ENCODE measurements around the gene OCA2.

The OCA2 gene

GRCh38 chr15:28075573-28075972 is 23.5 kb downstream of the OCA2 start:
- DNase-seq = no peak

DNA sequence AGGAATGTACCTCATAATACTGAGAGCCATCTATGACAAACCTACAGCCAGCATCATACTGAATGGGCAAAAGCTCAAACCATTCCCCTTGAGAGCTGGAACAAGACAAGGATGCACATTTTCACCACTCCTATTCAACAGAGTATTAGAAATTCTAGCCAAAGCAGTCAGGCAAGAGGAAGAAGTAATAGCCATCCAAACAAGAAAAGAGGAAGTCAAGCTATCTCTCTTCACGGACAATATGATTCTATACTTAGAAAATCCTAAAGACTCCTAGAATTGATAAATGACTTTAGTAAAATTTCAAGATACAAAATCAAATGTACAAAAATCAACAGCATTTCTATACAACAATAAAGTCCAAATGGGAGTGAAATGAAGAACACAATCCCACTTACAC is 30.2 kb downstream of the OCA2 start:
- no peak for DNase-seq

- no peak for DNase-seq
Observed at GRCh38 chr15:28066231-28066630, 32.9 kb downstream of the OCA2 start.

- no peak for DNase-seq
Observed at GRCh38 chr15:28060005-28060404, 39.1 kb downstream of the OCA2 start.

DNA sequence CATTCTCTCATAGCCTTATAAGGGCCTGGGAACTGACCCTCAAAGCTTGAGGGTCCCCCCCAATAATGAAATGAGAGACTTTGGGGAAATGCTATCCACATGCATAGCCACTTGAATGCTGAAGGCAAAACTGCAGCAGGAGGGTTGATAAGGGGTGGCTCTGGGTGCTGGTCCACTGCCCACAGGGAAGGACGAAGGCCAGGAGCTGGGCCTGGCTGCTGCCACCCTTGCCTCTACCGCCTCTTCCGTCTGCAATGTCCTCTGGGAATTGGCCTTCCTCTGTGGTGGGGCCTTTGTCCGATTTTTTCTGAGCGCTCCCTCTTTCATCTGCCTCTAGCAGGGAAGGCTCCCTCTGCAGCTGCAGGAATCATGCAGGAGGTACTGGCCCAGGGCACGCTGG is 41.0 kb downstream of the OCA2 start:
- DNase-seq = no peak

GRCh38 chr15:28051955-28052633 is 47.0 kb downstream of the OCA2 start:
- no peak for DNase-seq

DNA sequence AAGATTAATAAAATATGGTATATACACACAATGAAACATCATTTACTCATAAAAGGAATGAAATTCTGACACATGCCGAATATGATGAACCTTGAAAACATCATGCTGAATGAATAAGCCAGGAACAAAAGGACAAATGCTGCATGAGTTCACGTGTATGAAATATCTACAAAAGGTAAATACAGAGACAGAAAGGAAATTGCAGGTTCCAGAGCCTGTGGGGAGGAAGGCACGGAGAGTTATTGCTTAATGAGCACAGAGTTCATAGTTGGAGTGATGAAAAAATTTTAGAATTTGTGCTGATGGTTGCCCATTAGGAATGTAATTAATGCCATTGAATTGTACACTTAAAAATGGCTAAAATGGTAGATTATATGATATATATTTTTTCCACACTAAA is 49.5 kb downstream of the OCA2 start:
- no peak for DNase-seq

DNA sequence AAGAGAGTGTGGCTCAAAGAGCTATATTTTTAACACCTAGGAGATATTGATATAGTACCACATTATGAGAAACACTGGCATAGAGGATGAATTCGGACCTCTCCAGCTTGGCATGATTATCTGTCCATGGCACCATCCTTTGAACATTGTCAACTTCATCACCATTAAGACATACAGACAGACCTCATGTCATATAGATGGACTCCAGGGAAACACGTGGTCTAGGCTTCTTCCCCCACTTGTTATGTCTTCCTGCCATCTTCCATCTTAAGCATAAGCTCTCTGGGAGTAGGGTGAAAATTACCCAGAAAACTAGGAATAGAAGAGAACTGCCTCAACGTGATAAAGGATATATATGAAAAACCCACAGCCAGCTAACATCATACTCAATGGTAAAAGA is 51.8 kb downstream of the OCA2 start:
- DNase-seq = no peak

DNA sequence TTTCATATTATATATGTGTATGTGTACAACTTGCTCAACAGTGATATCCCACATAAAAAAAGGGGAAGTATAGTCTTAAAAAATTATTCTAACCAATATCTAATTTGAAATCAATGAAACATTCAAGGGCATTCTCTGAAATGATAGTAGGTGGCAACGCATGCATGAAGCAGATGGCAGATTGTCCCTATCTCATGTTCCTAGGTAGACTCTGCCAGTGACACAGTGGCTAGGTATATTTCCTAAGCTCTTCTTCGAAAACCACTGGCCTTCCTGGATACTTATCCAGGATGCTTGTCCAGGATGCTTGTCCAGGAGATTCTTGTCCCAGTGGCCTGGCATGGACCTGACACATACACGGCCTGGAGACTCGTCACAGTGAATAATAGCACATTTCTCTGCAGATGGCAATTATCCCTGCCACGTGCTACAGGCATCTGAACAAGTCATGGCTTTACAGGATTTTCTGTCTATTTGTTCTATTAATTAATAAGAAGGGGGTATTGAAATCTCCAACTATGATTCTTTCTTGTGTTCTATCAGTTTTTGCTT is 54.9 kb downstream of the OCA2 start:
- DNase-seq = no peak

DNA sequence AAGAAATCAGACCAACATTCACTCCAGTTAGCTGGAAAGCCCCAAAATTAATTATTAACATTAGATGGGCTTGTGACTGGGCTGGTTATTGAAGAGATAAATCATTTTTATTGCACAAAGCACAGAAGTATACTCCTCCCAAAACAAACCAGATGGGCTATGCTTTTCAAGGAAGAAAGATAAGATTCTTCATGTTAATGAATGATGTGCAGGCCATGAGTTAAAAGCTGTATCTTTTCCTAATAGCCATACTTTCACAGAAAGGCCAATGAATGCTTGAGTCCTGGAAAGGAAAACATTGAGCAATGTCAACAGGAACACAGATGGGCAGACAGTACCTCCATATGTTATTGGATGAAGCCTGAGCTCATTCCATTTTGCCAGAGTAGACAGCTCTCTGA is 55.4 kb downstream of the OCA2 start:
- no peak for DNase-seq

DNA sequence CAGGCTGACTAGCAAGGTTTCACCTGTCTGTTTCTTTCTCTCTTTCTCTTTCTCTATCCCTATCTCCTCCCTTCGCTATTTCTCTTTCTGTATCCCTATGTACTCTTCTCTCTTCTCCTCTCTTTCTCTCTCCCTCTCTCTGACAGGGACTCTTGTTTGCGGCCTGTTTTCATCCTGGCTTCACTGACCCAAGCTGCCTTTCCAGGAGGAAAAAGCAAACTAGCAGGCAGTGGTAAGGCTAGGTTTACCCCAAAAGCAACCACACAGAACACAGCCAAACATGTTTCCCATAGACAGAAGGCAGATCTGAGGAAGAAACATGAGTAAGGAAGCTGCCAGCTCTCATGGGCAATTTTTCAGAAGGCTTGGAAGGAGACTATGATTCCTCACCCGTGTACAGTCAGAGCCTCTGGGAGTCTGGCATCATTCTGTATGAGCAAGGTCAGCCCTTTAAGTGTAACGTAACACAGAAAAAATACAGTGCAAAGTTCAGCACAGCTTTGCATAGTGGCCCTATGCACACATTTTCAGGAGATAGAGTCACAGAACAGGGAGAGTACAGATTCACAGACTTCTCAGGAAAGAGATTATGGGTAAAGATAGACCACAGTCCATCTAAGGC is 61.0 kb downstream of the OCA2 start:
- no peak for DNase-seq

DNA sequence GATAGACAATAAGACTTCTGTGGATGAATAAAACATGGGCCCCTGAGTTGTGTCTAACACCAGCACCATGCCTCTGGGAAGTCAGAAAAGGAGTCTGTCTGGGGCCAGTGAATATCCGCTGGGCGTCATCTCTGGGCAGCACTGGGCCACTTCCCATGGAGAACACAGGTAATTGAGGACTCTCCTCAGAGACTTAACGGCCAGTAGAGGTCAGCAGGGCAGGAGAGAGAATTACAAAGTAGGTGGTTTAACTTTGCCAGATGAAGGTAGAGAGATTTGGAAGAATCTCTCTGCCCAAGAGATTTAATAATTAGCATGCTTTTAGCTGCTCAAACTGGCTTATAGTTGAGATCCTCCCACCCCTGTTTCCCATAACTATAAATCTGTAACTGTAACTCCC is 65.7 kb downstream of the OCA2 start:
- no peak for DNase-seq

GRCh38 chr15:28030801-28031200 is 68.3 kb downstream of the OCA2 start:
- DNase-seq = no peak

- no peak for DNase-seq
Observed at GRCh38 chr15:28027714-28028076, 71.4 kb downstream of the OCA2 start.

GRCh38 chr15:28026764-28027713 is 72.1 kb downstream of the OCA2 start:
- no peak for DNase-seq

DNA sequence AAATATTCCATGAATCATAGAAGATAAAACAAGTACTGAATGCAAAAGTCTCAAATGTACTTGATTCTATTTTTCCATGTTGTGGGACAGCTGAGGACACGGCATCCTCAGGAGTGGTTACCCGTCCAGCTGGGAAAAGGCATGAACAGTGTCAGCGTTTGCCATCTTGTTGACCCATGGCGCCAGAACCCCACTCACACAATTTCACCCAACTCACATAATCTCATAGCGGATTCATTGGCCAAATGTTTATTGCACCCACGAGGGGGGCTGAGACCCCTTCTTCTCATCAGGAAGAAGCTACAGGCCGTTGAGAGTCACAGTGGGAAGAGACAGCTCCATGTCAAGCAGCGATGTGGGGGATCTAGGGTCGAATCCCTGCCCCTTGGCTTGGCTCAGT is 72.9 kb downstream of the OCA2 start:
- no peak for DNase-seq

DNA sequence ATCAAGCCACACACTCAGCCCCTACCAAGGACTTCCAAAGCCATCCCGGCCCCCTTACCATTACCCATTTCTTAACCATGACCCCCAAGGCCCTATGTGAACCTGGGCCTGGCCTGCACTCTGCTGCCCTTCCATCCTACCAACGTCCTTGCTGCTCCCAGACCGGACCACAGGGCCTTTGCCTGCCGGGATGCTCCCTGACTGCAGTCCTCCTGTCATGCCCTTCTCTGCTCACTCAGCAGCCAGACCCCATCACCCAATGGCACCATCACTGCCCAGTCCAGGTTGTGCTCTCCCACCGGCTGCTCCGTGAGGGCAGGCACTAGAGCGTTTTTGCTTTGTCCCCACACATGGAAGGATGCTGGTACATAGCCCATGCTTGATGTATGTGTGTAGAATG is 73.7 kb downstream of the OCA2 start:
- DNase-seq = no peak

GRCh38 chr15:28024889-28025250 is 74.2 kb downstream of the OCA2 start:
- no peak for DNase-seq

DNA sequence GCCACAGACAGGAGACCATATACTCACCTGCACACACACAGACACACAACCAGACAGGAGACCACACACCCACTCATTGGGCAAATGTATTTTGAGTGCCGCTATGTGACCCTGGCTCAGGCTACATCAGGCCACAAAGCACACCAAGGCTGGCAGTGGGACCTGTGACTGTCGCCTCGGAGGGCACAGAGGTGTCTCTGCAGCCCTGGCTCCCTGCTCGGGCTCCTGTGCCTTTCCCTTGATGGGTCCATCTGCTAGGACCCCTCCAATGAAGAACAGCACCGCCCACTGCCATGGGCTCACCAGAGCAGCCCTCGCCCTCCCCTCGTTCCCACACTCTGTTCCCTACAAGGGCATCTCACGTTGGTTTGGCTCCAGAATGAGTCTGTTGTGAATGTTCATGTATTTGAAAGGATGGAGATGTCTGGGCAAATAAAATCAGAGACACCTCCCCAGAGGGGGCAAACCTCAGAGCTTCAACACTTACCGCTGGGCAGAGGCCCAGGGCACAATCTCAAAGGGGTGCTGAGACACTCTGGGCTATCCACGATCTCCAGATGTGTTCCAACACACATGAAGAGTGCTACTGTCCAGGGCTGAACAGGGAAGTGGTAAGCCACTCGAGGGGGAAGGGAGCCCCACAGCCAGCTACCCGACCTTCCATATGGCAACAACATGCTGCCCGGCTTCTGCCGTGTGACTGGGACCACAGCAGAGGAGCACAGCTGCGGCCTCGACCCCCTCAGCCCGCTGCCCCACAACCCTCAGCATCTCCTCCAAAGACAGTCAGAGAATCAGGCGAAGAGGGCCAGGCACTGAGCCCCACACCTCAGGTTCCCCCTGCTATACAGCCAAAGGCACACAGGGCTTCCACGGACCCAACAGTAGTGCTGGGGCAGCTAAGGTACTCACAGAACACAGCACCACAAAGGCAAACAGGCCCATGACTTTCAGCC is 74.9 kb downstream of the OCA2 start:
- no peak for DNase-seq

DNA sequence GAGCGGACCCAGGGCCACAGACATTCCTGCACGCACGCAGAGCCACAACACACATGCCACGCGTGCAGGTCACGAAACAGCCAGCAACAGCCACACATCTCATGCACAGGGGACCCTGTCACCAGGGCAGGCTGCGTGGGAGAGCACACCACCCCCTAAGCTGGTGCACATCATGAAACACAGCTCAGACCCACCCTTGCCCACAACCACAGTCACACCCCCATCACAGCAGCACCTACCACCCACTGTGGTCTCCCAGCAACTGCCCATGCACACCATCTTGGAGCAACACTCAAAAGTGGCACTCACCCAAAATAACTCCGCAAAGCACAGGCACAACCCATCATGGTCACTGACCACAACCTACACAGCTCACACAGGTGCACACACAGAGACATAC is 75.7 kb downstream of the OCA2 start:
- DNase-seq = no peak

DNA sequence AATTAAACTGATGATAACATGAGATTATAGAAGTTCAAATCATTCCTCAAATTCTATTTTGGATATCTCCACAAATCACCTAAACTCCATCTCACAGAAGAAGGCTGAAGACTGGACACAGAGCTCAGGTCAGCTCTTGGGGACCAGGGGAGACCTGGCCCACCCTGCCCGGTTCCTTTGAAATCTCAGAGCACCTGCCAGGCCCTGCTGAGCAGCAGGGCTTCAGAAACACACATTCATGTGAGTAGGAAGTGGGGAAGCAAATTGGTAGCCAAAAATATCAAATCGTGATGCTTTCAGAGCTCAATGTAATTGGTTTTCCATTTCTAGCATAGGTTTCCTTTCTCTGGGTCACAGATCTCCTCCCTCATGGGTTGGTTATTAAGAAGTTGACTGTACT is 76.2 kb downstream of the OCA2 start:
- DNase-seq = no peak

DNA sequence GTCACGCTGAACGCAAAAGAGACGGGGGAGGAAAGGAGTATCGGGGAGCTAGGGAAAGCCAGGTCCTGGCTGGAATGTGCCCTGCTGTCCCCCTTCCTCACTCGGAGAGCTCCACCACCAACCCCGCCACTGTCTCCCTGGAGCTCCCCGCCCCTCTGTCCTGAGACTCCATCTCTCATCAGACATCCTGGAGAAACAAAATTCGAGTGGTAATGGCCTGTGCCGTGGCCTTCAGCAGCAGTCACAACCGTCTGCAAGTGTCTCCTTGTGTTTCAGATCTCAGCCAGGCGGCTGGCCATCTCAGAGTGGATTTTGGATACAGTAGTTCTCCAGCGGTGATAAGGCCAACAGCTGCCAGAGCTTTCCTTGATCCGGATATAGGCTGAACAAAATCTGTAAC is 76.9 kb downstream of the OCA2 start:
- DNase-seq = no peak
